GM18909 (cell line): Measurements from ENCODE around the gene NUMA1.

Source experiments
- ATAC-seq: cut with Tn5 transposase; IDR thresholded peaks from one replicate; pipeline ENCODE4 v1.9.1; 2021; ENCODE audit warnings: mild to moderate bottlenecking; ENCODE audit not compliant: unreplicated experiment, poor library complexity

The NUMA1 gene

DNA sequence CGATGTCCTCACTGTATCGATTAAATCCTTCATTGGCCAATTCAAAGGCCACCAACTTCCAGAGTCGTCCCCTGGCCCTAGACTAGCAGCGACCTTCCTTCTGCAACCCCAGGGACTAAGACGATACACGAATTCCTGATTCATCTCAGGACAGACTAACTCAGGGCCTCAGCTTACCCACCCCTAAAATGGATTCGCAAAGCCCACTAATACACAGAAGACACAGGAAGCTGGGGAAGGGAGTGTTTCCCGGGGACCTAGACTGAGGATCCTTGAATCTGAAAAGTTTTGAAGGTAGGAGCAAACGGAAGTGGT is 22.2 kb upstream of the NUMA1 start:
- ATAC-seq: no peak

GRCh38 chr11:72102162-72102561 is 21.8 kb upstream of the NUMA1 start:
- no peak for ATAC-seq

- ATAC-seq: no peak
Measured at GRCh38 chr11:72100462-72100861, 20.1 kb upstream of the NUMA1 start.

GRCh38 chr11:72100009-72100408 is 19.7 kb upstream of the NUMA1 start:
- no peak for ATAC-seq

GRCh38 chr11:72098741-72099140 is 18.4 kb upstream of the NUMA1 start:
- no peak for ATAC-seq

- no peak for ATAC-seq
Measured at GRCh38 chr11:72091292-72091691, 10.9 kb upstream of the NUMA1 start.

GRCh38 chr11:72088076-72088808 is 7.9 kb upstream of the NUMA1 start:
- no peak for ATAC-seq

DNA sequence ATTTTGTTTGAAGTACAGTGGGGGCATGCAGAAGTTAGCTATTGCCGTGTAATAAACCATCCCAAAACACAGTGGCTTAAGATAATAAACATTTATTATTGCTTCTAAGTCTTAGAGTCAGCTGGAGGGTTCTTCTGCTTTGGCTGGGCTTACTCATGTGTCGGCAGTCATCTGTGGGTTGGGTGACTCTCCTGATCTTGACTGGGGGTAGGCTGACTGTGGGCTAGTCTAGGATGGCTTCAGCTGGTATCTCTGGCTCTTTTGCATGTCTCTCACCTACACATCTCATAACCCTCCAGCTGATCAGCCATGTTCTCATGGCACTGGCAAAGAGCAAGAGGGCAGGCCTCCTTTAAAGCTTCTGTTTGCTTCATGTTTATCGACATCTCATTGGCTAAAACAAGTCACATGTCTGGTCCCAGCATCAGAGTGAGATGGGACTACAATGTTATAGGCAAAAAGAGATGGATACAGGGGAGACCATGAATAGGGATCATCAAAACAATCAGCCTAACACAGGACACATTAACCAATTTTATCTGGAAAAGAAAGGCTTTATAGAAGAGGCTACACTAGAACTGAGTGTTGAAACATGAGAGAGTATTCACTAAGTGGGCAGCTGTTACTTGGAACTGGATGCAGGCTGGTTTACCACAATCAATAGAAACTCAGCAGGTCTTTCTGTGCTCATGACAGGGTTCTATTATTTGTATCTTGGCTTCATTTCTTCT is 5.4 kb upstream of the NUMA1 start:
- ATAC-seq: no peak

- ATAC-seq: no peak
Measured at GRCh38 chr11:72084965-72085364, 4.6 kb upstream of the NUMA1 start.

DNA sequence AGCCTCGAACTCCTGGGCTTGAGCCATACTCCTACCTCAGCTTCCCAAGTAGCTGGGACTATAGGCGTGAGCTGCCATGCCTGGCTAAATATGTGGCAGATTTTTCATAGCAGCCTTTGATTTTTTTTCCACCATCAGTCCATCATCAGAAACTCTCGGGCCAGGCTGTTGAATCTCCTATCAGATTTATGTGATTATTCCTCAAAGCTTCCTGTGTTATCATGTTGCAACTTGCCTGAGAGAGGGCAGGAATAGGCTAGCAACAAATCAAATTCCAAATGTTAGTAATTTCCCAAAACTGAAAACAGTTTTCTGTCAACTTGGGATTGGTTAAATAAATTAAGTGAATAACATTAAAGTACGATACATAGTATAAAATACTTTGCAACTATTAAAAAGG is 3.7 kb upstream of the NUMA1 start:
- no peak for ATAC-seq

- ATAC-seq: no peak
Measured at GRCh38 chr11:72083414-72083813, 3.1 kb upstream of the NUMA1 start.

DNA sequence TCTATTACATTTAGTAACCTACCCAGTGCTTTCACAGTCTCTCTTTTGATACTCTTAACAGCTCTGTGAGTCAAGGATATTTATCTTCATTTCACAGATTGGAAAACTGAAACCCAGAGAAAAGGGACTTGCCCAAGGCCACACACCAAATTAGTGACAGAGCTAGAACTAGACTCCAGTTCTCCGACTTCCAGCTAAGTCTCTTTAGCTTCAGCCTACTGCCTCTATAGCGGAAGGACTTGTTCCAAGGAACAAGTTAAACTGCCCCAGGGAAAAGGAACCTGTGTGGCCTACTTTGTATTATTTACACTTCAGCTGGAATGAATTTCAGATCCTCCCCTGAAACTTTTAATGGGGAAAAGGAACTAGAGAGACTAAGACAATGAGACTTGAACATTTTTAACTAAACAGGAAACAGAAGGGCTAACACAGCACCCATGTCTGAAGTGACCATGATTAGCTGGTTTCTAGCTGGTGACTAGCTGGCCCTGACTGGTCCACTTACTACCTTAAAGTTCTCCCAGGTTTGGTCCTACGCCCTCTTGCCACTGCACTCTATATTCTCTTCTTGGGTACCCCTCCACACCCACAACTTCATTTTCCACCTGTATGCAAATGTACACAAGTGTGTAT is 1.6 kb upstream of the NUMA1 start:
- ATAC-seq: no peak

DNA sequence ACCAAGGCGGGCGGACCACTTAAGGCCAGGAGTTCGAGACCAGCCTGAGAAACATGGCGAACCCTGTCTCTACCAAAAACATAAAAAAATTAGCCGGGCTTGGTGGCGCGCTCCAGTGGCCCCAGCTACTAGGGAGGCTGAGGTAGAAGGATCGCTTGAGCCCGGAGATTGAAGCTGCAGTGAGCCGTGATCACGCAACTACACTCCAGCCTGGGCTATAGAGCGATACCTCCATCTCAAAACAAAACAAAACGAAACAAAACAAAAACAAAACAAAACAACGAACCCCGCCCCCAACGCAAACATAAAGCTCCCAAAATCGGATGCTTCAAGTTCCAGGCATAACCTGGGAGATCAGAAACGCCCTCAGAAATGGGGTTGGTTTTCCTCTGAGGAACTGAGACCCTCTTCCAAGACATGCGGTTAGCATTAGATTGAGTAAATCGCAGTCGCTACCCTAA is 872 bp upstream of the NUMA1 start:
- no peak for ATAC-seq

- no peak for ATAC-seq
Measured at GRCh38 chr11:72079819-72080325, 470 bp downstream of the NUMA1 start.

DNA sequence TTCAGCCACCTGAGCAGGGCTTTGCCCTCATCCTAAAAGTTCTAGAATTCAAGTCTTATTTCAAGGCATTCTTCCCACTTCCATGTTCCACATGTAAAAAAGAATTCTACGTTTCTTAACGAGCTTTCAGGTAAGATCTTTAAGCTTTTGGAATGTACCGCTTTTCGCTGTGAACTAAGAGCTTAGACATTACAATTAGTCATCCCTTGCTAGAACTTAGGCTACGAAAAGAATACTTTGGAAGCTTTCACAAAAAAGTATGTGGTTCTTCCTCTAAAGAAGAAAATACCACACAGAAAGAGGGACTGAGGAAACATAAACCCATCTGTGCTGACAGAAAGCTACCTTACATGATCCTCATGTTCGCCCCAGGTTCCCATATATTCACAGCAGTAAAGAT is 1.9 kb downstream of the NUMA1 start:
- ATAC-seq: no peak

- ATAC-seq: no peak
Measured at GRCh38 chr11:72075756-72076155, 4.6 kb downstream of the NUMA1 start.

DNA sequence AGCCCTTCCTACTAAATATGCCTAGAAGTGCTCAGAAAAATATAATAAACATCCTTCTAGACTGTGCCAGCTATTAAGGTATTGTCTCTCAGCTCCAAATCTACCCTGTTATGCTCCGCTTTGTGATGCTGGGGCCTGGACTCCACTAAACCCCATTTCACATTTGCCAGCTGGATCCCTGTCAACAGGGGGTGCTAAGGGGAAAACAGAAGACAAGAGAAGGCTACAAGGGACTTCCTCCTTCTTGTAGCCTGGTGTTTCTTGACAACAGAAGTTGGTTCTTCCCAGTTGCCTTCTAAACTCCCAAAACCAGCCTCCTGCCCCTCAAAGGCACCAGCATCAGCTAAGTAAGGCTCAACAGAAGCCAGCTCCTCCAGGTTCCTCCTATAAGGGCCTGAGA is 5.2 kb downstream of the NUMA1 start:
- no peak for ATAC-seq

DNA sequence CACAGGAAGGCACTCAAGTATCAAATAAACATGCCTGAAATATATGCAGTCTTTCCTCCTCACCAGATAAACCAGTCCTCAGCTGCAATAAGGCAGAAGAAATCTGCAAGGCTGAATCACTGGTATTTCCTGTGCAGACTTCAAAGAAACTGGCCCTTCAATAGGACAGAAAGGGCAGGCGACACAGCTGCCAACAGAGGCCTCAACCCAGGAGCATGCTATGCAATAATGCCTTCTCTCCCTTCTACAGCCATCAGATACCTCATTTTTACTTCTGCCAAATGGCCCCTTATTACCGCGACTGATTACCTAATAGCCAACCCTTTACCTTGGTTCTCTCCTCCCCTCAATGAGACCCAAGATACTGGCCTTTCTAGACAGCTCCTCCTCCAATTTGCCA is 8.0 kb downstream of the NUMA1 start:
- no peak for ATAC-seq

- no peak for ATAC-seq
Measured at GRCh38 chr11:72070491-72070890, 9.9 kb downstream of the NUMA1 start.

DNA sequence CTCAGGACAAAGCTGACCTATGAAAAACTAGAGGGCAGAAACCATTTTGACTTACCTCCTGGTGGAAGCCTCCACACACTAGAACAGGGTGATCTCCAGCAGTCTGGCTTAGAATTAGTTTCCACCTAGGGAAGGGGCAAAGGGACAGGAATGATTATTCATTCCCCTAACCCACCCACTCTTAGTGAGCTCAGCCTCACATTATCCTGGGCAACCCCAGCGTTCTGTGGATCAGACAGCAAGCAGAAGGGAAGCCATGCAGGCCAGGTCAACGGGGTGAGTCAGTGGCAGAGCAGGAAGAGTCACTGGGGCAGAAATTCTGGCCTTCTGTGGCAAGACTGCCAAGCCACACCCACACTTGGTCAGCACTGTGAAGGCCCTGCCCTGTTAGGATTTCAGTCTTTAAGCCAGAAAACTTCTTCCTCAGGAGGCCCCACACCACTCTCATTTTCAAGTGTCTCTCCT is 10.5 kb downstream of the NUMA1 start:
- ATAC-seq: no peak

GRCh38 chr11:72069200-72069599 is 11.1 kb downstream of the NUMA1 start:
- no peak for ATAC-seq
